HG02642 (cell line): ENCODE data around the gene TRAF6.

ENCODE experiments used
- ATAC-seq: cut with Tn5 transposase; IDR thresholded peaks from one replicate; pipeline ENCODE4 v1.9.1; 2021; ENCODE audit warnings: mild to moderate bottlenecking; ENCODE audit not compliant: unreplicated experiment, poor library complexity

TRAF6 gene

GRCh38 chr11:36437413-36437812 is 72.7 kb downstream of the TRAF6 start:
- ATAC-seq = no peak
